Activated CD8-positive, alpha-beta memory T cell treated with anti-CD3 and anti-CD28 coated beads for 4 hours (primary cell): Measurements from ENCODE around the gene WAPL.
"Not testable (repeated sequence)": the region's sequence is repeated elsewhere in the genome, so short reads cannot be mapped to it uniquely, and the experiment has no call there.

ENCODE experiments used
- DNase-seq, 2 donors: peaks; one replicate each; pipeline ENCODE4 v3.0.0-alpha.2; 2020; ENCODE audit warnings: low read depth in 2 of 2

Gene WAPL

GRCh38 chr10:86389441-86390193 lies 132.0 kb downstream of the WAPL start:
- no peak for DNase-seq

GRCh38 chr10:86389109-86389440 lies 132.5 kb downstream of the WAPL start:
- not testable (repeated sequence) for DNase-seq

- no peak for DNase-seq
These were observed 133.4 kb downstream of the WAPL start for GRCh38 chr10:86388119-86388704.

- no peak for DNase-seq
These were observed 134.3 kb downstream of the WAPL start for GRCh38 chr10:86387178-86387794.

- no peak for DNase-seq
These were observed 135.8 kb downstream of the WAPL start for GRCh38 chr10:86385806-86386205.
